PFSK-1 (cell line): ENCODE data around the gene OPRD1.

ENCODE experiments used
- FOXP2 ChIP-seq: optimal IDR thresholded peaks from 2 replicates; pipeline ENCODE3; 2011; ENCODE audit warnings: borderline replicate concordance, control low read depth, inconsistent platforms; ENCODE audit not compliant: insufficient read depth; ENCODE audit errors: extremely low read length, extremely low read depth
- POLR2AphosphoS5 ChIP-seq: IDR thresholded peaks from 2 replicates; pipeline ENCODE4 v1.6.1; 2012; ENCODE audit warnings: low read depth, mild to moderate bottlenecking, control low read depth, low read length, moderate library complexity
- SIN3A ChIP-seq: IDR thresholded peaks from 2 replicates; pipeline ENCODE4 v1.6.1; 2012; ENCODE audit warnings: mild to moderate bottlenecking, low read length, moderate library complexity, borderline replicate concordance; ENCODE audit not compliant: insufficient read depth
- TAF1 ChIP-seq: IDR thresholded peaks from 2 replicates; pipeline ENCODE4 v1.6.1; 2012; ENCODE audit warnings: low read length, control low read depth, borderline replicate concordance; ENCODE audit not compliant: insufficient read depth
- TF ChIP-seq, protein P1 (sequence below), 2 experiments: IDR thresholded peaks; 2 replicates each; pipeline versions ENCODE4 v1.6.1 to v1.8.0; 2011 to 2012; ENCODE audit warnings: low read depth in 2 of 2, low read length in 2 of 2, control low read depth in 1 of 2, inconsistent platforms in 1 of 2, mild to moderate bottlenecking in 1 of 2, moderate library complexity in 1 of 2; ENCODE audit not compliant: insufficient read depth in 1 of 2

- no peak for TF ChIP-seq POLR2AphosphoS5
- no peak for TF ChIP-seq SIN3A
- TF ChIP-seq, protein P1, sequence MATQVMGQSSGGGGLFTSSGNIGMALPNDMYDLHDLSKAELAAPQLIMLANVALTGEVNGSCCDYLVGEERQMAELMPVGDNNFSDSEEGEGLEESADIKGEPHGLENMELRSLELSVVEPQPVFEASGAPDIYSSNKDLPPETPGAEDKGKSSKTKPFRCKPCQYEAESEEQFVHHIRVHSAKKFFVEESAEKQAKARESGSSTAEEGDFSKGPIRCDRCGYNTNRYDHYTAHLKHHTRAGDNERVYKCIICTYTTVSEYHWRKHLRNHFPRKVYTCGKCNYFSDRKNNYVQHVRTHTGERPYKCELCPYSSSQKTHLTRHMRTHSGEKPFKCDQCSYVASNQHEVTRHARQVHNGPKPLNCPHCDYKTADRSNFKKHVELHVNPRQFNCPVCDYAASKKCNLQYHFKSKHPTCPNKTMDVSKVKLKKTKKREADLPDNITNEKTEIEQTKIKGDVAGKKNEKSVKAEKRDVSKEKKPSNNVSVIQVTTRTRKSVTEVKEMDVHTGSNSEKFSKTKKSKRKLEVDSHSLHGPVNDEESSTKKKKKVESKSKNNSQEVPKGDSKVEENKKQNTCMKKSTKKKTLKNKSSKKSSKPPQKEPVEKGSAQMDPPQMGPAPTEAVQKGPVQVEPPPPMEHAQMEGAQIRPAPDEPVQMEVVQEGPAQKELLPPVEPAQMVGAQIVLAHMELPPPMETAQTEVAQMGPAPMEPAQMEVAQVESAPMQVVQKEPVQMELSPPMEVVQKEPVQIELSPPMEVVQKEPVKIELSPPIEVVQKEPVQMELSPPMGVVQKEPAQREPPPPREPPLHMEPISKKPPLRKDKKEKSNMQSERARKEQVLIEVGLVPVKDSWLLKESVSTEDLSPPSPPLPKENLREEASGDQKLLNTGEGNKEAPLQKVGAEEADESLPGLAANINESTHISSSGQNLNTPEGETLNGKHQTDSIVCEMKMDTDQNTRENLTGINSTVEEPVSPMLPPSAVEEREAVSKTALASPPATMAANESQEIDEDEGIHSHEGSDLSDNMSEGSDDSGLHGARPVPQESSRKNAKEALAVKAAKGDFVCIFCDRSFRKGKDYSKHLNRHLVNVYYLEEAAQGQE (IDR thresholded peaks at IDR 0.05; ENCODE audit: insufficient read depth in 1 of 2, low read depth in 2 of 2, low read length in 2 of 2), result no peak
- no peak for TF ChIP-seq TAF1
- TF ChIP-seq FOXP2, result no peak
Observed at GRCh38 chr1:28773105-28773504, 38.9 kb upstream of the OPRD1 start.
